GM19240 (cell line): ENCODE data around the gene PPFIBP2.
"Not testable (repeated sequence)": the region's sequence is repeated elsewhere in the genome, so short reads cannot be mapped to it uniquely, and the experiment has no call there.

Experiments used
- DNase-seq: peaks from one replicate; pipeline ENCODE4 v3.0.0; 2011; ENCODE audit warnings: low spot score; ENCODE audit not compliant: insufficient read length

PPFIBP2 gene

GRCh38 chr11:7498193-7498592, 15.6 kb upstream of the PPFIBP2 start:
- DNase-seq = no peak

DNA sequence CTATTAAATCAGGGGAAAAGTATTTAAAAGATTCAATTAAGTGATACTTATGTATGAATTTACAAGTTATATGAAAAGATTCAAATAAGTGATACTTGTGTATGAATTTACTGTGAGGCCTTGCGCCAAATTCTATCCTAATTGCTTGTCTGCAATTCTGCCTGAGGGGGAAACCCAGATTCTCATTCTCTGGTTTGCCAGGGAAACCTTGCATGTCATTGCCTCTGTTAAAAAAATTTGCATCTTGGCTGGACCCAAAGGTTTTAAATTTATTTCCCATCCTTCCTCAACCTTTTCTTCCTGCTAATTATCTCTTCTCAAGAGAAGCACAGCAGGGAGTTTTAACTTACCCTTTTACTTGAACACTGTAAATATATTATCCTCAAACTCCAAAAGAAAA, 14.7 kb upstream of the PPFIBP2 start:
- DNase-seq = no peak

DNA sequence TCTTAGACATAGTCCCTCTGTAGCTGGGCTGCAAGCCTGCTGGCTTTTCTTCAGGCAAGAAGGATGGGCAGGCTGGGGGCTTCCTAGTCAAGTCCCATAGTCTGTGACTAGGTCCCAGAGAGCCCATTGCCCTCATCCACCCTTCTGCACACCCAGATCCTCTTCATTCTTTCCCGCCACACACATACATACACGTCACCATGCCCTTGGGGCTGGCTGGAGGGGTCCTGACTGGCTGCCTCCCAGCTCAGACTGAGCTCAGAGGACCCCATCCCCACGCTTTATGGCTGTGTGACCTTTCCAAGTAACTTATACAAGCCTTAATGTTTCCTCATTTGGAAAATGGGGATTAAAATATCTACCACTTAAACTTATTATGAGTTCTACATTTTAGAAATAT, 13.5 kb upstream of the PPFIBP2 start:
- DNase-seq = no peak

DNA sequence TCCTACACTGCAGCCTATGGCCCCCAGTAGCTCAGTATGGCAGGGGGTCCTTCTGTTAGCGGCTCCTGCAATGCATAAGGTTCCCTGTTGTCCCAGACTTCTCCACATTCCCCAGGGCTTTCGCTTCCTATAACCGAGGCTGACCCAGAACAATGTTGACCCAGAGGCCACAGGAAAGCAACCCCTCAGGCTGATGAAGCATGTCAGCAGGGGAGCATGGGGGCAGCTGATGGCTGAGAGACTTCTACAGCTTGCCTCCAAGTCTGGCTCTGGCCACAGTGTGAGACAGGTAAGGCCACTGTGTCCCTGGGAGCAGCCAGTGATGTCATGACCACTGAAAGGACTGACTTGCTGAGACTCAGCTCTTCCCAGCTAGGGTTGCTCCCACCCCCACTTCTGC, 12.5 kb upstream of the PPFIBP2 start:
- no peak for DNase-seq

- no peak for DNase-seq
Observed at GRCh38 chr11:7501894-7502293, 11.9 kb upstream of the PPFIBP2 start.

DNA sequence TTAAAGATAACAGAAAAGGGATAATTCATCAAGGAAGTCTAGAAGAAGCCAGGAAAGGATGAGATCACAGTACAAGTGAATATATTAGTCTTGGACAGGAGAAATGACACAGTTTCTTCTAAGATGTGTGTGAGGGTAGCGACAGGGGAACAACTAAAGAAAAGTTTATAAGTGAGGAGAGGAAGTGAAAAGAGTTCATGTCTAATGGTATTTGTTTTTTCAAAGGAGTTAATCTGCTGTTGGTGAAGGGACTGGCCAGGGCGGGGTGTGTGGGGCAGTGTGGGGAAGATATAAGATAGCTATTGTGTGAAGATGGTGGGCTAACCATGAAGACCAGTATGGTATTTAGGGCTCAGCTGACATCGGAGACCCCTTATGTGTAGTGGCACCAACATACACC, 7.6 kb upstream of the PPFIBP2 start:
- no peak for DNase-seq

DNA sequence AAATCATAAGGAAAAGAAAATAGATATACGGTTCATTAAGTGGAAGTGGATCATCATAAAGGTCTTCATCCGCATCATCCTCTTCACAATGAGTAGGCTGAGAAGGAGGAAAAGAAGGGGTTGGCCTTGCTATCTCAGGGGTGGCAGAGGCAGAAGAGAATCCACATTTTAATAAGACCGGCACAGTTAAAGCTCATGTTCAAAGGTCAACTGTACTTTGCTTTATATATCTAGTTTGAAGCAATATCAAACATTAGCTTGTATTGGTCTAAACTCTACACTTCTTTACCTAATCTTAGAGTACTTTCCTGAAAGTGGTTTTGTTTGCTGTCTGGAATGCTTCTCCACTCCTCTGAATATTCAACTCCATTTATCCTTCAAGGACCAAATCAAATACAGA, 5.7 kb upstream of the PPFIBP2 start:
- DNase-seq = no peak

GRCh38 chr11:7509966-7510365, 3.8 kb upstream of the PPFIBP2 start:
- DNase-seq = no peak

- DNase-seq = no peak
Observed at GRCh38 chr11:7511401-7511800, 2.4 kb upstream of the PPFIBP2 start.

GRCh38 chr11:7512525-7513233, 1.1 kb upstream of the PPFIBP2 start:
- DNase-seq = peak; percentile 72

- no peak for DNase-seq
Observed at GRCh38 chr11:7514099-7514591, 346 bp downstream of the PPFIBP2 start.

DNA sequence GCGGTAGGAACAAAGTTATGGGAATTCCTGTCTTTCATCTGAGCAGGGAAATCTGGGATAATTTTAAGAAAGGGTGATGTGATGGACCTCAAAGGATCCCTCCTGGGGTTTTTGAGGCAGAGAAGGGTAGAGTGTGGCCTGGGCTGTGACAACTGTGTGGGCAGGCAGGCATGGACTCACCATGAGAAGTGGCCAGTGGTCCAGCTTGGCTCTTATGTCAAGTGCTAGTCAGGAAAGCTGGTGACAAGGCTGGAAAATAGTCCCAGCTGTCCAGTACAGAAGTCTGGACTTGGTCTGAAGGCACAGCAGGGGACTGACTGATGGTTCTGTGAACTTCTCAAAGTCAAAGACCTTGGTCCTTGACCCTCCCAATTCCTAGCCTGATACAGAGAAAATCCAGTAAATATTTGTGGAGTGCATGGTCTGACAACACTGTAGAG, 1.7 kb downstream of the PPFIBP2 start:
- DNase-seq = no peak

GRCh38 chr11:7516475-7516874, 2.7 kb downstream of the PPFIBP2 start:
- no peak for DNase-seq

DNA sequence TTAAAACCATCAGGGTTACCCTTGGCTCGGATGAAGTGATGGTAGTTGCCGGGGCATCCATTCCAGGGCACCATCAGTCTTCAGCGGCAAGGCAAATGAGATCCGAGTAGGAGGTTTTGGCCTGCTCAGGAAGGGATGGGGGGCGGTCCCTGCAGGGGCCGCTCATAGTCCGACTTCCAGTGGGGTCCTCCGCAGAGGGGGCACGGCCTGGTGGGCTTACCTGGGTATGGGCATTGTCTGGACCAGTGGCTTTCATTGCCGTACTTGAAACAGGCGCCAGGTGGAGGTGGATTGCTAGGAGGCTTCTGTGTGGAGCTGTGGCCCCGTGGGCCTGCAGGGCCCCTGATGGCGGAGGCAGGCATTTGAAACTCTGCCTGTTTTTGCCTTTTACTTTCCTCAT, 3.9 kb downstream of the PPFIBP2 start:
- DNase-seq = not testable (repeated sequence)

DNA sequence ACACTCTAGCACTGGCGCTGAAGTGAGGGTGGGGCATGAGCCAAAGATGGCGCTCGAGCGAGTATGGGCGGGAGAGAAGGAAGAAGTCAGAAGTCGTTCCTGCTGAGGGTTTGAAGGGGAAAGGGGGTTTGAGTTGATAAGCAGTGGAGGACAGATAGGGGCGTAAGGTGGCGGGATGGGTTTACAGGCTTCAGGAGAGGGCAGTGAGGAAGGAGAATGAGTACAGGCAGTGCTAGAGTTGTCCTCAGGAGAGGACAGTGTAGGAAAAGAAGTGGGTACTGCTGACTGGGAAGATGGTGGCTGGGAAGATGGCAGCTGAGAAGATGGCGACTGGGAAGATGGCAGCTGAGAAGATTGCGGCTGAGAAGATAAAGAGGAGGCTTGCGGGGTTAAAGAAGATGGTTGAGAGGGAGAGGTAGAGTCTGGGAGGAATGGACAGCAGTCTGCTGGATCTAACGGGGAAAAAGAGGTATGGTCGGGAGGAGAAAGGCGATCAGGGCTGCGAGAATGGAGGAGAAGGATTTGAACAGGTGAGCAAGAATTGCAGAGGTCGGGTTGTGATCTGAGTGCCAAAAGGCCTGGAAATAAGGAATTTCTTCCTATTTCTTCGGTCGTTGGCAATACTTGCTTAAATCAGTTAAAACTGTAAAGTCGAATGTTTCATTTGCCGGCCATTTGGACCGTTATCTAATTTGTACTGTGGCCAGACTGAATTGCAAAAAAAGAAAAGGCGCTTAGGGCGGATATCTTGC, 5.2 kb downstream of the PPFIBP2 start:
- DNase-seq = no peak

GRCh38 chr11:7520011-7520942, 6.5 kb downstream of the PPFIBP2 start:
- DNase-seq = no peak

GRCh38 chr11:7520981-7521487, 7.2 kb downstream of the PPFIBP2 start:
- peak; percentile 29 for DNase-seq

DNA sequence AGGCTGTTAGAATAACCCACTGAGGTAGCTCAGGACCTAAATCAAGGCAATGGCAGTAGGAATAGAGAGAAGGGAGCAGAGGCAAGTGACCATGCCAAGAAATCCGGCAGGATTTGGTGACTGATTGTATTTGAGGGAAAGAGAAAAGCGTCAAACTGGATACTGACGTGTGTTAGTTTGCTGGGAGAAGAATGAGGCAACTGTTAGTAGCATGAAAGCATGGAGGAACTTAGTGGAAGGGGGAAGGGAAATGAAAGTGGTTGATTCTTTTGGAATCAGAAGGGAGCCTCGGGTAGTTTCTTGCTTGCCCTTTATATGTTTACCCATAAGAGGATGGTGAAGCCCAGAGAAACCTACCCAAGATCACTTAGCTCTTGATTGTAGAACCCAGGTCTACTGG, 8.3 kb downstream of the PPFIBP2 start:
- DNase-seq = no peak

DNA sequence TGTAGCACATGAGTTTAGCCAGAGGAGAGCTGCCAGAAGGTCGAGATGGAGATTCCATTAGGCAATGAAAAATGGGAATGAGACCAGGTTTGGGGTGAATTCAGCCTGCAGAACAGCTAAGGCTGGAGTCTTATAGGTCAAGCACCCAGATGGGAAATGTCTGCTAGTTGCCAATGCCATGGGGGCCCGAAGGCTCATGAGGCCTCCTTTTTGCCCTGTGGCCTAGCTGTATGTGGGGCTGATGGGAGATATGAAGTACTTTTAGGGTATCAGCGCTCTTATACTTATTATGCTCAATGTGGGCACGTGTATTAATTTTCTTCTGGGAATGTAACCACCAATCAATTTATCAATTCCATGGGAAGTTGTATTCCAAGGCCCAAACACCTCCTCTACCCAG, 8.7 kb downstream of the PPFIBP2 start:
- no peak for DNase-seq

DNA sequence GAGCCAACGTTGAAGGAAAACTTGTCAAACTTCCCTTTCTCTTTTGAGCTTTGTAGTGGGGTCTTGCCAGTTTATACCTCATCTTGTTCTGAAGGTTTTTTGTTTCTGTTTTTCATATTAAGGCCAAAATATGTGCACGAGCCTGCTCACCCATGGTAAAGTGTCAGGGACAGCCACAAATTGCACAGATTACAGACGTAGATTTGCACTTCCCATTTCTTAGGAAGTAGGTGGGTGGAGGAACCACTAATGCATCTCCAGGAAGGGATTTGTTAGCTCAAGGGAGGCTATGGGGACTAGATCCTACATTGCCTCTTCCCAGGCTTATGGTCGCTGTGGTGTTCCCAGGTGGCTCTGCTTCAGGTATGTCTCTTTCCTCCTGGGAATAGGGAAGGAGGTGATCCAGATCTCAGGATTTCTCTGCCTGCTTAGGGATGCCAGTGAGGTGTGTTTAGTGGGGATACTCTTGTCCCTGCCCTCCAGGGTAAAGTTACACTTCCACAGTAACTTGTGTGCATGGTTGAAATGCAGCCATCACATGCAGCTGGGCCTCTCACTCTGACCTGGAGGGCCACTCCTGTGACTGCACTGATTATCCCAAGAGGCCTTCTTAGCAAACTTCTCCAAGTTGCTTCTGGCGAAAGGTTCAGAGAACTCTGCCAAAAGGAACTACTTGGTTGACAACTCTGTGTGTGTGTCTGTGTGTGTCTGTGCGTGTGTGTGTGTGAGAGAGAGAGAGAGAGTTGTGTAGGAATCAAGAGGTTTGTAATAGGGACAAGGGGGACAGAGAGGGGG, 9.8 kb downstream of the PPFIBP2 start:
- no peak for DNase-seq
